ENCODE measurements around the gene DNM3.

DNA sequence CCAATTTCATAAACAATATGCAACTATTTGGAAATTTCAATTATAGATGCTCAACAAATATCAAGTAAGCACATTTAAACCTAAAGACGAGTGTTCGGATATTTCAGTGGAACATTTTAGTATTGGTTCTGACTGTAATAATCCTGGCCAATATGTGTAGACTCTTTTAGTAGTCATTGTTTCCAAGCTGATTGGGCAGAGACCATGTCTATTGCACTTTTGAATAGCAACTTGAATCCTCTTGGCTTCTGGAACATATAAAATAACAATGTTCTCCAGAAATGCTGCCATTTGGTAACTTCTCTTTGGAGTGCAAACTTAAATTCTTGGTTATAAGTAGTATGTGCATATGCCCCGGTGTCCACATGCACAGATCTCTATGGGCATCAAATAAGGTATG lies 373.7 kb downstream of the DNM3 start:
- no peak for TF ChIP-seq EZH2 (IDR thresholded peaks at IDR 0.05; ENCODE audit: borderline replicate concordance, low read length)
- TF ChIP-seq, protein P1, sequence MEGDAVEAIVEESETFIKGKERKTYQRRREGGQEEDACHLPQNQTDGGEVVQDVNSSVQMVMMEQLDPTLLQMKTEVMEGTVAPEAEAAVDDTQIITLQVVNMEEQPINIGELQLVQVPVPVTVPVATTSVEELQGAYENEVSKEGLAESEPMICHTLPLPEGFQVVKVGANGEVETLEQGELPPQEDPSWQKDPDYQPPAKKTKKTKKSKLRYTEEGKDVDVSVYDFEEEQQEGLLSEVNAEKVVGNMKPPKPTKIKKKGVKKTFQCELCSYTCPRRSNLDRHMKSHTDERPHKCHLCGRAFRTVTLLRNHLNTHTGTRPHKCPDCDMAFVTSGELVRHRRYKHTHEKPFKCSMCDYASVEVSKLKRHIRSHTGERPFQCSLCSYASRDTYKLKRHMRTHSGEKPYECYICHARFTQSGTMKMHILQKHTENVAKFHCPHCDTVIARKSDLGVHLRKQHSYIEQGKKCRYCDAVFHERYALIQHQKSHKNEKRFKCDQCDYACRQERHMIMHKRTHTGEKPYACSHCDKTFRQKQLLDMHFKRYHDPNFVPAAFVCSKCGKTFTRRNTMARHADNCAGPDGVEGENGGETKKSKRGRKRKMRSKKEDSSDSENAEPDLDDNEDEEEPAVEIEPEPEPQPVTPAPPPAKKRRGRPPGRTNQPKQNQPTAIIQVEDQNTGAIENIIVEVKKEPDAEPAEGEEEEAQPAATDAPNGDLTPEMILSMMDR (IDR thresholded peaks at IDR 0.05; ENCODE audit: low read length), result no peak

Measured in OCI-LY1 (cell line).